WTC11 (cell line): ENCODE data around the gene SPATA24. TPM values are rescaled to one million over a fixed set of nuclear protein-coding genes. Genes with fewer than 3 reads are reported as not detected.

ENCODE experiments used
- ATAC-seq: fragments of 200-7000 bp; cut with Tn5 transposase; 2 replicates; pipeline ENCODE4 v1.10.0; 2021; ENCODE audit warnings: mild to moderate bottlenecking, moderate library complexity
- CTCF ChIA-PET: fragments of 300-600 bp; sonication (Branson Sonifier 250); formaldehyde crosslinking; loops from one replicate; lab custom pipeline; 2021; ENCODE audit warnings: antibody characterized with exemption; lab: Charles Lee
- POLR2A ChIA-PET: fragments of 350-600 bp; sonication (Branson Sonifier 250); formaldehyde crosslinking; loops from one replicate; lab custom pipeline; 2021; ENCODE audit warnings: antibody characterized with exemption; lab: Charles Lee
- DNase-seq: peaks from one replicate; pipeline ENCODE4 v3.0.0; 2021; ENCODE audit warnings: low spot score
- H3K27ac Mint-ChIP-seq: 2 replicates; pipeline ENCODE4 v1.8.0; 2021; ENCODE audit warnings: mixed read lengths
- H3K27me3 Mint-ChIP-seq: 2 replicates; pipeline ENCODE4 v1.8.0; 2021; ENCODE audit warnings: low read depth, mild to moderate bottlenecking, moderate library complexity, mixed read lengths
- H3K36me3 Mint-ChIP-seq: 2 replicates; pipeline ENCODE4 v1.8.0; 2021; ENCODE audit warnings: mixed read lengths
- H3K4me1 Mint-ChIP-seq: 2 replicates; pipeline ENCODE4 v1.8.0; 2022; ENCODE audit warnings: mixed read lengths
- H3K4me3 Mint-ChIP-seq: 2 replicates; pipeline ENCODE4 v1.8.0; 2021; ENCODE audit warnings: mild to moderate bottlenecking, moderate library complexity, mixed read lengths
- H3K9me3 Mint-ChIP-seq: 2 replicates; pipeline ENCODE4 v1.8.0; 2021; ENCODE audit warnings: mixed read lengths
- CREB1 ChIP-seq: sonication (generic); formaldehyde crosslinking; IDR thresholded peaks from 2 replicates; pipeline ENCODE4 v1.8.0; 2023; ENCODE audit warnings: mild to moderate bottlenecking, missing genetic modification reagents
- FOXJ3 ChIP-seq: sonication (generic); formaldehyde crosslinking; IDR thresholded peaks from 2 replicates; pipeline ENCODE4 v1.9.0; 2021; ENCODE audit warnings: missing genetic modification reagents, mild to moderate bottlenecking, borderline replicate concordance
- FOXK1 ChIP-seq: sonication (generic); formaldehyde crosslinking; IDR thresholded peaks from 2 replicates; pipeline ENCODE4 v1.8.0; 2022; ENCODE audit warnings: mild to moderate bottlenecking, moderate library complexity, missing genetic modification reagents
- GABPB1 ChIP-seq: sonication (generic); formaldehyde crosslinking; IDR thresholded peaks from 2 replicates; pipeline ENCODE4 v1.8.1; 2023; ENCODE audit warnings: mild to moderate bottlenecking, missing genetic modification reagents
- JUN ChIP-seq: sonication (generic); formaldehyde crosslinking; IDR thresholded peaks from 2 replicates; pipeline ENCODE4 v1.8.0; 2023; ENCODE audit warnings: mild to moderate bottlenecking, missing genetic modification reagents
- NR1H2 ChIP-seq: sonication (generic); formaldehyde crosslinking; IDR thresholded peaks from 2 replicates; pipeline ENCODE4 v1.9.0; 2021; ENCODE audit warnings: mild to moderate bottlenecking, moderate library complexity, missing genetic modification reagents
- RELA ChIP-seq: sonication (generic); formaldehyde crosslinking; IDR thresholded peaks from 2 replicates; pipeline ENCODE4 v1.8.1; 2022; ENCODE audit warnings: missing genetic modification reagents, mild to moderate bottlenecking, borderline replicate concordance
- TCF7 ChIP-seq: sonication (generic); formaldehyde crosslinking; IDR thresholded peaks from 2 replicates; pipeline ENCODE4 v1.8.0; 2022; ENCODE audit warnings: mild to moderate bottlenecking, low read depth, missing genetic modification reagents, moderate library complexity
- ZNF121 ChIP-seq: sonication (generic); formaldehyde crosslinking; IDR thresholded peaks from 2 replicates; pipeline ENCODE4 v1.8.0; 2023; ENCODE audit warnings: missing genetic modification reagents
- ZNF232 ChIP-seq: sonication (generic); formaldehyde crosslinking; IDR thresholded peaks from 2 replicates; pipeline ENCODE4 v1.8.0; 2022; ENCODE audit warnings: mild to moderate bottlenecking, missing genetic modification reagents
- total RNA-seq: library from RNA; stranded (reverse); gene quantifications from 3 replicates; pipeline ENCODE4 v1.2.3, GENCODE V29; 2021
- TF ChIP-seq, protein P1 (sequence below): sonication (generic); formaldehyde crosslinking; IDR thresholded peaks from 2 replicates; pipeline ENCODE4 v1.8.1; 2022; ENCODE audit warnings: mild to moderate bottlenecking, missing genetic modification reagents, moderate library complexity, borderline replicate concordance
- TF ChIP-seq, protein P2 (sequence below): sonication (generic); formaldehyde crosslinking; IDR thresholded peaks from 2 replicates; pipeline ENCODE4 v1.8.1; 2022; ENCODE audit warnings: missing genetic modification reagents, borderline replicate concordance
- TF ChIP-seq, protein P3 (sequence below): sonication (generic); formaldehyde crosslinking; IDR thresholded peaks from 2 replicates; pipeline ENCODE4 v1.8.0; 2023; ENCODE audit warnings: missing genetic modification reagents
- TF ChIP-seq, protein P4 (sequence below): sonication (generic); formaldehyde crosslinking; IDR thresholded peaks from 2 replicates; pipeline ENCODE4 v1.8.0; 2022; ENCODE audit warnings: mild to moderate bottlenecking, missing genetic modification reagents

The SPATA24 gene
- total RNA-seq, 1 experiment from 2014 or later: 13.2 TPM

DNA sequence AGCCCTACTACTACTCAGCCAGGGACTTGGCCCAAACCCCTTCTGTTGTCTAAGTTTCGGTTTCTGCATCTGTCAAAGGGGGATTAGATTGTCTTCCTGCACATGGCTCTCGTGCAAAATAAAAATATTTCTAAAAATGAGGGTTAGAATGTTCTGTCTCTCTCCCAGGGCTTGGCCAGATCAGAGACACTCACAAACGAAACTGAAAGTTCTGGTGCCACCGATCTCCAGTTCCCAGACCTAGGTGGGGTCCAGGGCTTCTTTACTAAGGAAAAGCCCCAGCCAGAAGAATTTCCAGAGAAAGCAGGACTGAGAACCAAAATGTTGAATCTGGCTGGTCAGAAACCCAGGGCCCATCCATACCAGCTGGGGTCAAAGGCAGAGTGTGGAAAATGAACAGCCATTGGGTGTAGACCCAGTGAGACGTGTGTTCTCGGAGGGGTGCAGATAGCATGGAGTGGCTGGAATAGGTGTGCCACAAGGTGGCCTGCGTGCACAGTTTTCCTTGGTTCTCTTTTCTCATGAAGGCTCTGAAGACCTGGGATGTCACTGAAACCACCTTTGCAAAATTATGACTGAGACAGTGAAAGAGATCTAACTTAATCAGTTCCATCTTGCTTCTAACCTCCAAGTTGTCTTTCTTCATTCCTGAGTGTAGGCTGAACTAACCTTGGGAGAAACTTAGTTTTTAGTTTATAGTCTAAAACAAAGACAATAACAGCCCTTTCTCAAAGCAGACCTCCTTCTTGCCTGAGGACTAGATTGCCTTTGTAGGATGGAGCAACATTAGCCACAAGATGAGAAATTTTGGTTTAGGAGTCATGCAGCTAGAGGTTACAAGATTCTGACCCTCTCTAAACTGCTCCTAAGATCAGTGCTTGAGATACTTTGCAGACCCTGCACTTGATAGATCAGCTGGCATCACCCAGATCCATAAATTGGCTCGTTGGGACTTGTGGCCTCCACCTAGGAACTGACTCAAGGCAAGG lies 18.5 kb downstream of the SPATA24 start (continued):
- TF ChIP-seq, protein P1, sequence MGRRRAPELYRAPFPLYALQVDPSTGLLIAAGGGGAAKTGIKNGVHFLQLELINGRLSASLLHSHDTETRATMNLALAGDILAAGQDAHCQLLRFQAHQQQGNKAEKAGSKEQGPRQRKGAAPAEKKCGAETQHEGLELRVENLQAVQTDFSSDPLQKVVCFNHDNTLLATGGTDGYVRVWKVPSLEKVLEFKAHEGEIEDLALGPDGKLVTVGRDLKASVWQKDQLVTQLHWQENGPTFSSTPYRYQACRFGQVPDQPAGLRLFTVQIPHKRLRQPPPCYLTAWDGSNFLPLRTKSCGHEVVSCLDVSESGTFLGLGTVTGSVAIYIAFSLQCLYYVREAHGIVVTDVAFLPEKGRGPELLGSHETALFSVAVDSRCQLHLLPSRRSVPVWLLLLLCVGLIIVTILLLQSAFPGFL (CRISPR knock-in tag): no peak
- TF ChIP-seq, protein P2, sequence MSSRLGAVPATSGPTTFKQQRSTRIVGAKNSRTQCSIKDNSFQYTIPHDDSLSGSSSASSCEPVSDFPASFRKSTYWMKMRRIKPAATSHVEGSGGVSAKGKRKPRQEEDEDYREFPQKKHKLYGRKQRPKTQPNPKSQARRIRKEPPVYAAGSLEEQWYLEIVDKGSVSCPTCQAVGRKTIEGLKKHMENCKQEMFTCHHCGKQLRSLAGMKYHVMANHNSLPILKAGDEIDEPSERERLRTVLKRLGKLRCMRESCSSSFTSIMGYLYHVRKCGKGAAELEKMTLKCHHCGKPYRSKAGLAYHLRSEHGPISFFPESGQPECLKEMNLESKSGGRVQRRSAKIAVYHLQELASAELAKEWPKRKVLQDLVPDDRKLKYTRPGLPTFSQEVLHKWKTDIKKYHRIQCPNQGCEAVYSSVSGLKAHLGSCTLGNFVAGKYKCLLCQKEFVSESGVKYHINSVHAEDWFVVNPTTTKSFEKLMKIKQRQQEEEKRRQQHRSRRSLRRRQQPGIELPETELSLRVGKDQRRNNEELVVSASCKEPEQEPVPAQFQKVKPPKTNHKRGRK: no peak
- TF ChIP-seq JUN (CRISPR knock-in tag) (no peak), TCF7 (CRISPR knock-in tag) (no peak), ZNF121 (CRISPR knock-in tag) (no peak)
- TF ChIP-seq, protein P3, sequence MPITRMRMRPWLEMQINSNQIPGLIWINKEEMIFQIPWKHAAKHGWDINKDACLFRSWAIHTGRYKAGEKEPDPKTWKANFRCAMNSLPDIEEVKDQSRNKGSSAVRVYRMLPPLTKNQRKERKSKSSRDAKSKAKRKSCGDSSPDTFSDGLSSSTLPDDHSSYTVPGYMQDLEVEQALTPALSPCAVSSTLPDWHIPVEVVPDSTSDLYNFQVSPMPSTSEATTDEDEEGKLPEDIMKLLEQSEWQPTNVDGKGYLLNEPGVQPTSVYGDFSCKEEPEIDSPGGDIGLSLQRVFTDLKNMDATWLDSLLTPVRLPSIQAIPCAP (CRISPR knock-in tag): no peak

DNA sequence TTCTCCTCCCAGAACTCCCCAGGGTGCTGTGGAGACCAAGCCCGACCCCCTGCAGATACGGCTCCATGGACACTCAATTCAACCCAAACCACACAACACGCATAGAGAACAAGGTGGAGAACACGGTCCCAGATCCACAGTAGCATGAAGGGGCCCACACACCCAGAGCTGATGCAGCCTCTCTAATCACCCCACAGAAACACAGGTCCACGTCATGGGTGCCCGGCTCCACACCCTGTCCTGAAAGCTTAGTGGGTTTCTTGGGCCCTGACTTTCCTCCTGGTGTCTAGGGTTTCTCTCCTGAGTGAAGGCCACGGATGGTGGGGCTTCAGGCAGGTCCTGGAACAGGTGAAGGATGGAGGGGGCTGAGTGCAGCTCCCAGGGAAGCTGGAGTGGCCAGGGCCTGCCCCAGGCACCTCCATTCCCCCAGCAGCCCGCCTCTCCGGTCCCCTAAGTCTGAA lies 19.3 kb downstream of the SPATA24 start:
- Mint-ChIP-seq H3K9me3 (no peaks in the 10 kb centered on the region), H3K4me1 (peaks cover 23% of the 10 kb centered on the region), H3K36me3 (no peaks in the 10 kb centered on the region), H3K4me3 (no peak overlapping the region), H3K27me3 (peaks cover 8% of the 10 kb centered on the region; the same call in 1 of the 2 replicates), H3K27ac (no peak overlapping the region)
- ChIA-PET POLR2A (no interaction called here), CTCF (no interaction called here)
- ATAC-seq (no peak), DNase-seq (no peak)
- TF ChIP-seq RELA (CRISPR knock-in tag) (no peak), GABPB1 (CRISPR knock-in tag) (no peak), ZNF232 (CRISPR knock-in tag) (no peak), CREB1 (CRISPR knock-in tag) (no peak), NR1H2 (CRISPR knock-in tag) (no peak), FOXK1 (CRISPR knock-in tag) (no peak)

DNA sequence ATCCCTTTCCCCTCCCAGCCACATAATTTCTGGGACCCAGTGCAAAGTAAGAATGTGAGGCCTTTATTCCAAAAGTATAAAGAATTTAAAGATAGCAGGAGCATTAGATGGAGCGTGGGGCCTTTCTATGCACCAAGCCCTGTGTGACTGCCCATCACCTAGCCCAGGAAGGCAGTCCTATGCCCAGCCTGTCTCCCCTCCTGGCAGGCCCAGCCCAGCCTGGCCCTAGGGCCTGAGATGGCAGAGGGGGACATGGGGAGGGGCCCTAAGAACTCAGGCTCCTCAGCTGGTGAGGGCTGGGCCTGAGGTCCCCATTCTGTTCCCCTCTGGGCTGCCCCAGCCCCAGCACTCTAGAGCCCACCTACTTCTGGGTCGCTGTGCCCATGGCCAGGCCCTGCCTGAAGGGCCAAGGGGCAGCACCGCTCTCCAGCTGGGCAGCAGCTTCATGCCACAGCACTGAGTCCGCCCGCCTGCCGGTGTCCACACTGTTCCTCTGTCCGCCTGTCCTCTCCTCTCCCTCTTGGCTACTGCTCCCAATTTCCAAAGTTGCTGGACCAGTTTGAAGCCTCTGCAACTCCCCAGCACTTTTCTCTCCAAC lies 19.8 kb downstream of the SPATA24 start:
- DNase-seq (no peak), ATAC-seq (no peak)
- H3K4me3 Mint-ChIP-seq: no peak overlapping the region
- H3K4me1 Mint-ChIP-seq: peaks cover 21% of the 10 kb centered on the region
- peaks cover 8% of the 10 kb centered on the region; the same call in 1 of the 2 replicates for H3K27me3 Mint-ChIP-seq
- H3K9me3 Mint-ChIP-seq: no peaks in the 10 kb centered on the region
- CTCF ChIA-PET: no interaction called here
- H3K27ac Mint-ChIP-seq: no peak overlapping the region
- no peak for TF ChIP-seq JUN (CRISPR knock-in tag)
- no peak for TF ChIP-seq FOXJ3 (CRISPR knock-in tag)
- TF ChIP-seq, protein P4, sequence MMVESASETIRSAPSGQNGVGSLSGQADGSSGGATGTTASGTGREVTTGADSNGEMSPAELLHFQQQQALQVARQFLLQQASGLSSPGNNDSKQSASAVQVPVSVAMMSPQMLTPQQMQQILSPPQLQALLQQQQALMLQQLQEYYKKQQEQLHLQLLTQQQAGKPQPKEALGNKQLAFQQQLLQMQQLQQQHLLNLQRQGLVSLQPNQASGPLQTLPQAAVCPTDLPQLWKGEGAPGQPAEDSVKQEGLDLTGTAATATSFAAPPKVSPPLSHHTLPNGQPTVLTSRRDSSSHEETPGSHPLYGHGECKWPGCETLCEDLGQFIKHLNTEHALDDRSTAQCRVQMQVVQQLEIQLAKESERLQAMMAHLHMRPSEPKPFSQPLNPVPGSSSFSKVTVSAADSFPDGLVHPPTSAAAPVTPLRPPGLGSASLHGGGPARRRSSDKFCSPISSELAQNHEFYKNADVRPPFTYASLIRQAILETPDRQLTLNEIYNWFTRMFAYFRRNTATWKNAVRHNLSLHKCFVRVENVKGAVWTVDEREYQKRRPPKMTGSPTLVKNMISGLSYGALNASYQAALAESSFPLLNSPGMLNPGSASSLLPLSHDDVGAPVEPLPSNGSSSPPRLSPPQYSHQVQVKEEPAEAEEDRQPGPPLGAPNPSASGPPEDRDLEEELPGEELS: no peak
- POLR2A ChIA-PET: no interaction called here
- no peaks in the 10 kb centered on the region for H3K36me3 Mint-ChIP-seq
